ENCODE results near the gene PCNX2. TPM values are rescaled to one million over a fixed set of nuclear protein-coding genes. Genes with fewer than 3 reads are reported as not detected.
A peak's percentile ranks its signal among the peaks of the same experiment; 100 is the strongest.

The PCNX2 gene
- total and polyA plus RNA-seq, 7 donors: 1.8 to 13.8 (median 5.1) TPM

GRCh38 chr1:232998646-232999045, 296.9 kb downstream of the PCNX2 start:
- no peak for TF ChIP-seq EP300 (IDR thresholded peaks at IDR 0.05)
- peaks cover 0 to 6% (median 0%) of the 10 kb centered on the region in 4 donors for H3K36me3 ChIP-seq
- H3K27ac ChIP-seq: no peak overlapping the region
- H3K4me3 ChIP-seq: no peak overlapping the region
- WGBS, 2 donors: 76 to 95% methylated on average over 3 of the region's 3 CpGs
- intact Hi-C loops (cut with DNase I): no loop called here
- H3K4me1 ChIP-seq: no peaks in the 10 kb centered on the region
- no peaks in the 10 kb centered on the region for H3K27me3 ChIP-seq
- no peak for DNase-seq
- peaks cover 0 to under 1% (median 0%) of the 10 kb centered on the region in 4 donors for H3K9me3 ChIP-seq

DNA sequence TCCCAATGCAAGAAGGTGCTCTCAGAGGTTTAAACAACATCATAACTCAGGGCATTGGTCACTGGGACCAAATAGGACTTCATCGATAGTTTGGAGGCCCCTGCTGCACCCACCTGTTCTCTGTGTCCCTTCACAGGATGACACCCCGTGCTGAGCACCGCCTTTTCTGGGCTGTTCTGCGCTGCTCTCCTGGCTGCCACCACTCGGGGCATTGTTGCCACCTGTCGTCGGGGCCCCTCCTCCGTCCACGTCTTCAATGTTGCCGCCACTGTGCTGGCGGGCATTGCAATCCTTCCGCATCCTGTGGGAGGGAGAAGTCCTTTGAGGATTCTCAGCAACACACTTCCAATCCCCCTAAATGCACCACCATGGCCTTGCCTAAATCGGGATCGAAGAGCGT, 297.4 kb downstream of the PCNX2 start:
- peaks cover 0 to 6% (median 0%) of the 10 kb centered on the region in 4 donors for H3K36me3 ChIP-seq
- H3K4me3 ChIP-seq: no peak overlapping the region
- no peak overlapping the region for H3K27ac ChIP-seq
- no peaks in the 10 kb centered on the region for H3K27me3 ChIP-seq
- no peaks in the 10 kb centered on the region for H3K4me1 ChIP-seq
- no peak for TF ChIP-seq EP300 (IDR thresholded peaks at IDR 0.05)
- no peak for TF ChIP-seq POLR2A (IDR thresholded peaks at IDR 0.05)
- TF ChIP-seq, protein P1, sequence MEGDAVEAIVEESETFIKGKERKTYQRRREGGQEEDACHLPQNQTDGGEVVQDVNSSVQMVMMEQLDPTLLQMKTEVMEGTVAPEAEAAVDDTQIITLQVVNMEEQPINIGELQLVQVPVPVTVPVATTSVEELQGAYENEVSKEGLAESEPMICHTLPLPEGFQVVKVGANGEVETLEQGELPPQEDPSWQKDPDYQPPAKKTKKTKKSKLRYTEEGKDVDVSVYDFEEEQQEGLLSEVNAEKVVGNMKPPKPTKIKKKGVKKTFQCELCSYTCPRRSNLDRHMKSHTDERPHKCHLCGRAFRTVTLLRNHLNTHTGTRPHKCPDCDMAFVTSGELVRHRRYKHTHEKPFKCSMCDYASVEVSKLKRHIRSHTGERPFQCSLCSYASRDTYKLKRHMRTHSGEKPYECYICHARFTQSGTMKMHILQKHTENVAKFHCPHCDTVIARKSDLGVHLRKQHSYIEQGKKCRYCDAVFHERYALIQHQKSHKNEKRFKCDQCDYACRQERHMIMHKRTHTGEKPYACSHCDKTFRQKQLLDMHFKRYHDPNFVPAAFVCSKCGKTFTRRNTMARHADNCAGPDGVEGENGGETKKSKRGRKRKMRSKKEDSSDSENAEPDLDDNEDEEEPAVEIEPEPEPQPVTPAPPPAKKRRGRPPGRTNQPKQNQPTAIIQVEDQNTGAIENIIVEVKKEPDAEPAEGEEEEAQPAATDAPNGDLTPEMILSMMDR (IDR thresholded peaks at IDR 0.05): no peak
- TF ChIP-seq POLR2AphosphoS5 (IDR thresholded peaks at IDR 0.05): no peak
- peaks cover 0 to 3% (median 0%) of the 10 kb centered on the region in 4 donors for H3K9me3 ChIP-seq
- intact Hi-C loops (cut with DNase I): no loop called here
- DNase-seq: no peak
- 96 to 97% methylated on average over 15 of the region's 15 CpGs for WGBS, 2 donors

GRCh38 chr1:232996143-232996542, 299.4 kb downstream of the PCNX2 start:
- TF ChIP-seq EP300 (IDR thresholded peaks at IDR 0.05) (no peak), POLR2AphosphoS5 (IDR thresholded peaks at IDR 0.05) (no peak), POLR2A (IDR thresholded peaks at IDR 0.05) (no peak)
- TF ChIP-seq, protein P1 (IDR thresholded peaks at IDR 0.05): no peak
- H3K4me1 ChIP-seq: no peaks in the 10 kb centered on the region
- no peaks in the 10 kb centered on the region for H3K27me3 ChIP-seq
- peaks cover 0 to 3% (median 0%) of the 10 kb centered on the region in 4 donors for H3K9me3 ChIP-seq
- intact Hi-C loops (cut with DNase I): no loop called here
- no peak overlapping the region for H3K27ac ChIP-seq
- no peak for DNase-seq
- H3K4me3 ChIP-seq: no peak overlapping the region
- 77 to 90% methylated on average over 2 of the region's 2 CpGs for WGBS, 2 donors
- peaks cover 0 to 6% (median 0%) of the 10 kb centered on the region in 4 donors for H3K36me3 ChIP-seq

DNA sequence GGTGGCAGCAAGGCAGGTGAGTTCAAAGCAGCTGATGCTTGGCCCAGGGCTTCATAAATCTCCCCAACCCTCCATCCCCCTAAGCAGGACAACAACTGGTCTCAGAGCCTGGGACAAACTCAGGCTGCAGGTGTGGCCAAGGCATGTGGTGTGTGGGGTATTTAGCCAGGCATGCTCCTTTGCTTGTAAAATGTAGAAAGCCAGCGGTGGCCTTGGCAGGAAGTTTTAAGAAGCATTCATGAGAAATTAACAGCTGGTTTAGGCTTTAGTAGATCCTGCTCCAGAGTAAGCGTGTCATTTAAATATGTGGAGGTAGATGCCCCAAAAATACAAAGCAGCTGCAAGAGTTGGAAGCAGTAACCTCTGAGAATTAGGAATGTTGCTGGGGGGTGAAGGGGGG, 300.3 kb downstream of the PCNX2 start:
- no peaks in the 10 kb centered on the region for H3K4me1 ChIP-seq
- no peaks in the 10 kb centered on the region for H3K27me3 ChIP-seq
- peak; percentile 29 for DNase-seq
- WGBS, 2 donors: 90 to 93% methylated on average over 2 of the region's 2 CpGs
- H3K9me3 ChIP-seq: peaks cover 0 to 3% (median 0%) of the 10 kb centered on the region in 4 donors
- no peak overlapping the region for H3K4me3 ChIP-seq
- peaks cover 0 to 6% (median 0%) of the 10 kb centered on the region in 4 donors for H3K36me3 ChIP-seq
- no peak overlapping the region for H3K27ac ChIP-seq
- intact Hi-C loops (cut with DNase I): no loop called here
- no peak for TF ChIP-seq POLR2AphosphoS5 (IDR thresholded peaks at IDR 0.05)
- no peak for TF ChIP-seq POLR2A (IDR thresholded peaks at IDR 0.05)
- TF ChIP-seq EP300 (IDR thresholded peaks at IDR 0.05): no peak
- TF ChIP-seq, protein P1 (IDR thresholded peaks at IDR 0.05): no peak

DNA sequence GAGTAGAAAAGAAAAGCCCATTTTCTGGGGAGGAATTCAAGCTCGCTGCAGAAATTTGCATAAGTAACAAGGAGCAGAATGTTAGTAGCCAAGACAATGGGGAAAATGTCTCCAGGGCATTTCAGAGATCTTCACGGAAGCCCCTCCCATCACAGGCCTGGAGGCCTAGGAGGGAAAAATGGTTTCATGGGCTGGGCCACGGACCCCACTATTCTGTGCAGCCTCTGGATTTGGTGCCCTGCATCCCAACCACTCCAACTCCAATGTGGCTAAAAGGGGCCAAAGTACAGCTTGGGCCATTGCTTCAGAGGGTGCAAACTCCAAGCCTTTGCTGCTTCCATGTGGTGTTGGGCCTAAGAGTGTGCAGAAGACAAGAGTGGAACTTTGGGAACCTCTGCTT, 302.0 kb downstream of the PCNX2 start:
- TF ChIP-seq EP300 (IDR thresholded peaks at IDR 0.05) (no peak), POLR2AphosphoS5 (IDR thresholded peaks at IDR 0.05) (no peak), POLR2A (IDR thresholded peaks at IDR 0.05) (no peak)
- DNase-seq: no peak
- 92 to 95% methylated on average over 3 of the region's 3 CpGs for WGBS, 2 donors

DNA sequence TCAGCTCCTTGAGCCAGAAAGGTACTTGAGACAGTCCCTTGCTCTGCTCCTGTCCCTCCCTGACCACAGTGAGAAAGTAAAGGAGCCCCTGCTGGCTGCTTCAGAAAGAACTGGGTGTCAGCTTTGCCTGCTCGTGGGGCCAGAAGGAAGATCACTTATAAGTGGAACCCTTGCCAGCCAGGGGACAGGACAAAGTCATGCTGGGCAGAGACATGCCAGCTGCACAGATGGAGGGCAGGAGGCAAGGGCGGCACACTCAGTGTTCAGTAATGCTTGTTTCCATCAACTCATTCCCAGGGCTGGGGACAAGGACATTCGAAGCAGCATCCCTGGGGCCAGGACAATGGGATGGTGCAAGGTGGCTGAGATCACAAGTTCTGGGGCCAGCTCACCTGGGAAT, 303.3 kb downstream of the PCNX2 start:
- Histone ChIP-seq H3K36me3 (no peaks in the 10 kb centered on the region), H3K27me3 (no peaks in the 10 kb centered on the region), H3K4me1 (no peaks in the 10 kb centered on the region), H3K4me3 (no peak overlapping the region), H3K9me3 (peaks cover 0 to 3% (median 0%) of the 10 kb centered on the region in 4 donors), H3K27ac (no peak overlapping the region)
- no peak for DNase-seq
- TF ChIP-seq POLR2A (IDR thresholded peaks at IDR 0.05): no peak
- TF ChIP-seq, protein P1 (IDR thresholded peaks at IDR 0.05): no peak
- no peak for TF ChIP-seq POLR2AphosphoS5 (IDR thresholded peaks at IDR 0.05)
- no peak for TF ChIP-seq EP300 (IDR thresholded peaks at IDR 0.05)
- intact Hi-C loops (cut with DNase I): no loop called here
- WGBS, 2 donors: 87 to 93% methylated on average over 3 of the region's 3 CpGs

More for the DNA sequence above, 302.0 kb downstream of the PCNX2 start:
- no peaks in the 10 kb centered on the region for H3K36me3 ChIP-seq
- H3K9me3 ChIP-seq: peaks cover 0 to 3% (median 0%) of the 10 kb centered on the region in 4 donors
- H3K4me3 ChIP-seq: no peak overlapping the region
- no peaks in the 10 kb centered on the region for H3K4me1 ChIP-seq
- intact Hi-C loops (cut with DNase I): no loop called here
- H3K27ac ChIP-seq: no peak overlapping the region
- no peaks in the 10 kb centered on the region for H3K27me3 ChIP-seq

All from sigmoid colon (tissue), 7 donors.